IPS DF 4.7 (cell line): ENCODE data around the gene OSBP2.
"Not testable (repeated sequence)": the region's sequence is repeated elsewhere in the genome, so short reads cannot be mapped to it uniquely, and the experiment has no call there.

Experiments
- DNase-seq: peaks from one replicate; pipeline ENCODE4 v3.0.0-alpha.2; 2013; ENCODE audit warnings: low spot score; ENCODE audit errors: extremely low read depth

The OSBP2 gene

GRCh38 chr22:30718491-30718890, 23.8 kb downstream of the OSBP2 start:
- no peak for DNase-seq

GRCh38 chr22:30718938-30719337, 24.3 kb downstream of the OSBP2 start:
- no peak for DNase-seq

GRCh38 chr22:30720263-30720837, 25.7 kb downstream of the OSBP2 start:
- no peak for DNase-seq

GRCh38 chr22:30721741-30722140, 27.1 kb downstream of the OSBP2 start:
- no peak for DNase-seq

GRCh38 chr22:30728826-30729225, 34.2 kb downstream of the OSBP2 start:
- DNase-seq, result no peak

- no peak for DNase-seq
Measured at GRCh38 chr22:30731658-30732057, 37.0 kb downstream of the OSBP2 start.

GRCh38 chr22:30732426-30732825, 37.8 kb downstream of the OSBP2 start:
- no peak for DNase-seq

- no peak for DNase-seq
Measured at GRCh38 chr22:30733181-30733631, 38.5 kb downstream of the OSBP2 start.

- not testable (repeated sequence) for DNase-seq
Measured at GRCh38 chr22:30740007-30740406, 45.3 kb downstream of the OSBP2 start.

GRCh38 chr22:30740511-30740910, 45.8 kb downstream of the OSBP2 start:
- DNase-seq, result not testable (repeated sequence)

GRCh38 chr22:30742291-30743256, 47.9 kb downstream of the OSBP2 start:
- DNase-seq, result no peak

GRCh38 chr22:30743257-30744020, 48.8 kb downstream of the OSBP2 start:
- DNase-seq, result no peak

- no peak for DNase-seq
Measured at GRCh38 chr22:30744224-30744623, 49.5 kb downstream of the OSBP2 start.

- no peak for DNase-seq
Measured at GRCh38 chr22:30747493-30747892, 52.8 kb downstream of the OSBP2 start.

- no peak for DNase-seq
Measured at GRCh38 chr22:30749272-30749671, 54.6 kb downstream of the OSBP2 start.

- DNase-seq, result no peak
Measured at GRCh38 chr22:30749849-30750248, 55.2 kb downstream of the OSBP2 start.

- no peak for DNase-seq
Measured at GRCh38 chr22:30751529-30751928, 56.9 kb downstream of the OSBP2 start.

GRCh38 chr22:30752771-30753170, 58.1 kb downstream of the OSBP2 start:
- no peak for DNase-seq

- no peak for DNase-seq
Measured at GRCh38 chr22:30753701-30754100, 59.0 kb downstream of the OSBP2 start.

GRCh38 chr22:30754521-30754920, 59.8 kb downstream of the OSBP2 start:
- DNase-seq, result no peak

GRCh38 chr22:30754971-30755758, 60.5 kb downstream of the OSBP2 start:
- peak; percentile 44 for DNase-seq
